ENCODE measurements around the gene RNASE8.

The RNASE8 gene

GRCh38 chr14:21103411-21103709 lies 45.7 kb downstream of the RNASE8 start:
- in situ Hi-C loops (cut with HindIII; ENCODE audit: low sequenced_read_pairs): no loop called here

- in situ Hi-C loops (cut with HindIII; ENCODE audit: low sequenced_read_pairs): no loop called here
Measured at GRCh38 chr14:21103710-21104447, 46.3 kb downstream of the RNASE8 start.

- in situ Hi-C loops (cut with HindIII; ENCODE audit: low sequenced_read_pairs): no loop called here
Measured at GRCh38 chr14:21104448-21105060, 46.9 kb downstream of the RNASE8 start.

GRCh38 chr14:21105095-21105494 lies 47.5 kb downstream of the RNASE8 start:
- in situ Hi-C loops (cut with HindIII; ENCODE audit: low sequenced_read_pairs): no loop called here

GRCh38 chr14:21106176-21106497 lies 48.5 kb downstream of the RNASE8 start:
- in situ Hi-C loops (cut with HindIII; ENCODE audit: low sequenced_read_pairs): no loop called here

GRCh38 chr14:21106498-21107282 lies 49.1 kb downstream of the RNASE8 start:
- in situ Hi-C loops (cut with HindIII; ENCODE audit: low sequenced_read_pairs): no loop called here

- in situ Hi-C loops (cut with HindIII; ENCODE audit: low sequenced_read_pairs): no loop called here
Measured at GRCh38 chr14:21107283-21107800, 49.7 kb downstream of the RNASE8 start.
